Measurements from ENCODE around the gene FAM83G. TPM values are rescaled to one million over a fixed set of nuclear protein-coding genes. Genes with fewer than 3 reads are reported as not detected.

The FAM83G gene
- total RNA-seq, 2 experiments from 2014 or later: 5.0 to 10.4 TPM

DNA sequence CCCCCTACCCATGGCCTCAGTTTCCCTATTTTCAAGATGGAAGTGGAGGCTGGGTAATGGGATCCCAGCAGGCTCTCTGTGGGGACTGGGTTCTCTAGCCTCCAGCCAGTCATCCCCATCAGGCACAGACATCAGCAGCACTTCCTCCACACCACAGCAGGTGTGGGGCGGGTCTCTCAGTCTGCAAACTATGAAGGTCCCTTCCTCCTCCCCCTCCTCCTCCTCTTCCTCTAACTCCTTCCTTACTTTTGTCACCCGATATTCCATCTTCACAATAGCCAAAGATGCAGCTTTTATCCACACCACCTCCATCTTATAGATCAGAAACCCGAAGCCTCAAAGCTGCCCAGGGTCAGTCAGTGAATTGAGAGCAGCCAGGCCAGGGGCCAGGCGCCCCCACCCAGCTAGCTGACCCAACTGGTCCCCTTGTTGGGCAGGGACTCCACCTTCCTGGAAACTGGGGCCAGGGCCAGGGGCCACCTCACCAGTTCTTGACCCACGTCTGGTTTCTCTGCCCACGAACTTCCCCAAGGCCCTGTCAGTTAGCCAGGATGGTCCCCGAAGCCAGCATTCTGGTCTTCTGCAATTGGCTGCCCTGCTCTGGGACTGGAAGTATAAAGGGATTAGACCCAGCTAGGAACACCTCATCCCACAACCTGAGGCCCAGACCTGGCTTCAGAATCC is 2.5 kb downstream of the FAM83G start:
- CTCF ChIA-PET (ENCODE audit: unreplicated experiment): no interaction called here
- no peak overlapping the region for H3K27ac ChIP-seq (ENCODE audit: low read depth, low read length, poor library complexity, severe bottlenecking)
- POLR2A ChIA-PET: interaction anchor here (0.9 kb wide), 1 partner anchor 12 kb away, joined by 4 read pairs; no protein-coding TSS in a partner anchor
- H4K20me1 ChIP-seq (ENCODE audit: insufficient read depth, low read length): no peaks in the 10 kb centered on the region
- H3K4me3 ChIP-seq (ENCODE audit: low read depth, low read length, poor library complexity, severe bottlenecking): no peak overlapping the region
- H3K79me2 ChIP-seq (ENCODE audit: insufficient read depth, low read depth, low read length): no peaks in the 10 kb centered on the region
- peak overlapping the region; percentile 90 for H3K4me2 ChIP-seq (ENCODE audit: low read length)
- peak; percentile 34 for DNase-seq (ENCODE audit: low spot score)
- intact Hi-C loops (cut with micrococcal nuclease; ENCODE audit: unreplicated experiment): loop anchor here (10.0 kb wide), 1 partner anchor 67 kb away; no protein-coding TSS in a partner anchor
- BruUV-seq (replicated peaks): no TSS peak
- no peak overlapping the region for H2AFZ ChIP-seq (ENCODE audit: low read length)
- H3K4me1 ChIP-seq (ENCODE audit: insufficient read depth, low read length, poor library complexity, severe bottlenecking): peaks cover 35% of the 10 kb centered on the region
- no peaks in the 10 kb centered on the region for H3K9me2 ChIP-seq (ENCODE audit: insufficient read depth, low read length)
- H3K9me3 ChIP-seq (ENCODE audit: low read length): peaks cover 6% of the 10 kb centered on the region; the same call in 1 of the 2 replicates
- H3K36me3 ChIP-seq (ENCODE audit: insufficient read depth, low read length): no peaks in the 10 kb centered on the region
- TF ChIP-seq, protein P1, sequence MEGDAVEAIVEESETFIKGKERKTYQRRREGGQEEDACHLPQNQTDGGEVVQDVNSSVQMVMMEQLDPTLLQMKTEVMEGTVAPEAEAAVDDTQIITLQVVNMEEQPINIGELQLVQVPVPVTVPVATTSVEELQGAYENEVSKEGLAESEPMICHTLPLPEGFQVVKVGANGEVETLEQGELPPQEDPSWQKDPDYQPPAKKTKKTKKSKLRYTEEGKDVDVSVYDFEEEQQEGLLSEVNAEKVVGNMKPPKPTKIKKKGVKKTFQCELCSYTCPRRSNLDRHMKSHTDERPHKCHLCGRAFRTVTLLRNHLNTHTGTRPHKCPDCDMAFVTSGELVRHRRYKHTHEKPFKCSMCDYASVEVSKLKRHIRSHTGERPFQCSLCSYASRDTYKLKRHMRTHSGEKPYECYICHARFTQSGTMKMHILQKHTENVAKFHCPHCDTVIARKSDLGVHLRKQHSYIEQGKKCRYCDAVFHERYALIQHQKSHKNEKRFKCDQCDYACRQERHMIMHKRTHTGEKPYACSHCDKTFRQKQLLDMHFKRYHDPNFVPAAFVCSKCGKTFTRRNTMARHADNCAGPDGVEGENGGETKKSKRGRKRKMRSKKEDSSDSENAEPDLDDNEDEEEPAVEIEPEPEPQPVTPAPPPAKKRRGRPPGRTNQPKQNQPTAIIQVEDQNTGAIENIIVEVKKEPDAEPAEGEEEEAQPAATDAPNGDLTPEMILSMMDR (conservative IDR thresholded peaks at IDR 0.05; ENCODE audit: low read length): no peak
- no peak for TF ChIP-seq EZH2phosphoT487 (IDR thresholded peaks at IDR 0.05; ENCODE audit: borderline replicate concordance, low read depth, low read length)

DNA sequence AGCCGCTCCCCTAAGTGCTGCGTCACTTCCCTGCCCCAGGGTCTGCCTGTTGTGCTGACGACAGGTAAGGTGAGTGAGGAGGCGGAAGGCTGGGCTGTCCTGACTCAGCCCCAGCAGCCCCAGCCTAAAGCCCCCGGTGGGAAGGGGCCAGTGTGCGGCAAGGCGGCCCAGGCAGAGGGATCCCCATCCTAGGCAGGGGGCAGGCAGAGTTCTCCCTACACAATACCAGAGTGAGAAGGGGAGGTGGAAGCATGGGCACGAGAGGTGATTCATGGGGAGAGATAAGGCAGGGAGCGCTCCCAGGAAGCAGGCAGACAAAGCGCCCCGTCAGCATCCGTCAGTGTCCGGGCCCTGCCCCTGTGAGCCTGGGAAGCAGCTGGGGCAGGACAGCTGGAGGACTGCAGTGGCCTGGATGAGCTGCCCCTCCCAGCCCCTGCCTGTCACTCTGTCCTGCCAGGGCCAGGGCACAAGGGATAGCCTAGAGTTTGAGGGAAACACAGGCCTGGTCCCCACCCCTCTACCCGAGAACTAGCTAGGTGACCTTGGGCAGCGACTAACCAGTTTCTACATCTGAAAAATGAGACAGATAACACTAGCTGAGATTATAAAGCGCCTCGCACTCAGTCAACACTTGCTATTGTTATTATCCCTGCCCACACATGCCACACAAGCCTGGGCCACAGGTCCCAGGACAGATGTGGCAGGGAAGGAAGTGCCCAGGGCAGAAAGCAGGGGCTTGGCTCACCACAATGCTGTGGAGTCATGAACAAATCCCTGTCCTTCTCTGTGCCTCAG is 3.8 kb downstream of the FAM83G start:
- H3K9me2 ChIP-seq (ENCODE audit: insufficient read depth, low read length): no peaks in the 10 kb centered on the region
- no peaks in the 10 kb centered on the region for H3K9me3 ChIP-seq (ENCODE audit: low read length)
- CTCF ChIA-PET (ENCODE audit: unreplicated experiment): no interaction called here
- TF ChIP-seq, protein P1 (conservative IDR thresholded peaks at IDR 0.05; ENCODE audit: low read length): no peak
- no peak for TF ChIP-seq EZH2phosphoT487 (IDR thresholded peaks at IDR 0.05; ENCODE audit: borderline replicate concordance, low read depth, low read length)
- intact Hi-C loops (cut with micrococcal nuclease; ENCODE audit: unreplicated experiment): loop anchor here (10.0 kb wide), 1 partner anchor 66 kb away; no protein-coding TSS in a partner anchor
- H3K79me2 ChIP-seq (ENCODE audit: insufficient read depth, low read depth, low read length): no peaks in the 10 kb centered on the region
- peaks cover 4% of the 10 kb centered on the region; the same call in 1 of the 2 replicates for H3K36me3 ChIP-seq (ENCODE audit: insufficient read depth, low read length)
- no peak overlapping the region for H2AFZ ChIP-seq (ENCODE audit: low read length)
- DNase-seq (ENCODE audit: low spot score): no peak
- no peak overlapping the region for H3K4me3 ChIP-seq (ENCODE audit: low read depth, low read length, poor library complexity, severe bottlenecking)
- peaks cover 35% of the 10 kb centered on the region for H3K4me1 ChIP-seq (ENCODE audit: insufficient read depth, low read length, poor library complexity, severe bottlenecking)
- no peak overlapping the region for H3K4me2 ChIP-seq (ENCODE audit: low read length)
- no peaks in the 10 kb centered on the region for H4K20me1 ChIP-seq (ENCODE audit: insufficient read depth, low read length)
- no peak overlapping the region for H3K27ac ChIP-seq (ENCODE audit: low read depth, low read length, poor library complexity, severe bottlenecking)
- POLR2A ChIA-PET: interaction anchor here (0.9 kb wide), 1 partner anchor 10 kb away, joined by 4 read pairs; no protein-coding TSS in a partner anchor
- BruUV-seq (replicated peaks): no TSS peak
